Lung (tissue), 12 donors: ENCODE data around the gene GABARAP. TPM values are rescaled to one million over a fixed set of nuclear protein-coding genes. Genes with fewer than 3 reads are reported as not detected.
A peak's percentile ranks its signal among the peaks of the same experiment; 100 is the strongest.

Experiments
- ATAC-seq: fragments of 200-7000 bp; cut with Tn5 transposase; one replicate; pipeline ENCODE4 v1.9.1; 2020; ENCODE audit warnings: moderate number of reproducible peaks; ENCODE audit not compliant: insufficient read depth, low FRiP score
- DNase-seq, 3 donors: peaks; one replicate each; pipeline ENCODE4 v3.0.0-alpha.2; 2013 to 2017
- H3K27ac ChIP-seq, 2 donors: one replicate each; pipeline ENCODE4 v1.5.1; 2013; ENCODE audit warnings: mild to moderate bottlenecking in 2 of 2, moderate library complexity in 2 of 2, control low read depth in 1 of 2, inconsistent platforms in 1 of 2, low read depth in 1 of 2, low read length in 1 of 2
- H3K27me3 ChIP-seq, 3 donors: one replicate each; pipeline ENCODE4 v1.5.1; 2013; ENCODE audit warnings: low read length in 2 of 3; ENCODE audit not compliant: control insufficient read depth in 3 of 3, insufficient read depth in 3 of 3
- H3K36me3 ChIP-seq, 4 donors: one replicate each; pipeline ENCODE4 v1.5.1; 2013; ENCODE audit warnings: low read length in 4 of 4, mild to moderate bottlenecking in 1 of 4, moderate library complexity in 1 of 4; ENCODE audit not compliant: control insufficient read depth in 4 of 4, insufficient read depth in 4 of 4
- H3K4me1 ChIP-seq, 5 donors: one replicate each; pipeline ENCODE4 v1.5.1; 2013; ENCODE audit warnings: low read length in 5 of 5, mild to moderate bottlenecking in 2 of 5, moderate library complexity in 1 of 5; ENCODE audit not compliant: control insufficient read depth in 5 of 5, insufficient read depth in 5 of 5
- H3K4me3 ChIP-seq: one replicate; pipeline ENCODE4 v1.5.1; 2013; ENCODE audit warnings: mild to moderate bottlenecking, control low read depth, moderate library complexity
- H3K9ac ChIP-seq, 2 donors: one replicate each; pipeline ENCODE4 v1.5.1; 2013; ENCODE audit warnings: low read length in 2 of 2, control low read depth in 1 of 2; ENCODE audit not compliant: insufficient read depth in 1 of 2
- H3K9me3 ChIP-seq, 4 donors: one replicate each; pipeline ENCODE4 v1.5.1; 2013; ENCODE audit warnings: low read length in 3 of 4, mild to moderate bottlenecking in 1 of 4, moderate library complexity in 1 of 4; ENCODE audit not compliant: control insufficient read depth in 4 of 4, insufficient read depth in 3 of 4
- WGBS, 2 donors: extraction: QIAGEN DNeasy Blood & Tissue Kit; methylation state at CpG; one replicate each; pipeline ENCODE4 v1.1.7; 2013; 5-methylcytosine and 5-hydroxymethylcytosine counted together
- polyA plus RNA-seq, 2 donors: library from polyadenylated mRNA; stranded (reverse); fragments of 200-250 nt; gene quantifications; one replicate each; pipeline ENCODE4 v1.2.1, GENCODE V29; 2013
- total RNA-seq, 2 donors: library from RNA; depleted of rRNA in 1 of 2; stranded (reverse); fragments of >200 nt in 1 of 2; gene quantifications; one replicate each; pipeline ENCODE4 v1.2.1, GENCODE V29; 2014 to 2021
- TF ChIP-seq, protein P1 (sequence below): IDR thresholded peaks from 2 replicates; pipeline ENCODE4 v1.5.1; 2012; ENCODE audit warnings: mild to moderate bottlenecking; ENCODE audit errors: control extremely low read depth, extremely low read depth
- donor health status: control.
- donor health status: control.
- donor health status: Bipolar disorder and iron deficiency.
- donor health status: healthy.
- donor health status: DM: yes; HTN: yes; CAD: no.

GABARAP gene
- total and polyA plus RNA-seq, 4 donors, result 315 to 1,149 (median 685) TPM

DNA sequence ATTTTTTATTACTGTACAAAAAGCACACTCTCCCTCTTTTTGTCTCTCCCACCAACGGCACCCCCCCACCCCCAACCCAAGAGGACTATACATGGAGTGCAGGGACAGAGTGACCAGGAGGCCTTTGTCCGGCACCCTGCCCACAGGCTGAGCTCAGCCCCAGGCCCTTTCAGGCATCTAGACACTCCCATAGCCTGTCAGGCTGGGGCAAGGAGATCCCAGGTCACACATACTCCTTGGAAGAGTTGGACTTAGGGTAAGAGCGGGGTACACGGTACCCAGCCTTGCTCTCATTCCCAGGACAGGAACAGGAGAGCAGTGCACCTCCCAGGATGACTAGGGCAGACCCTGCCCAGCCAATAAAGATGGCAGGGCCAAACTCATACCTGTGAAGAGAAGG, 17.9 kb upstream of the GABARAP start:
- no peak overlapping the region for H3K4me3 ChIP-seq
- DNase-seq, result no peak
- ATAC-seq, result no peak
- WGBS, 2 donors, result 69 to 82% methylated on average over 4 of the region's 4 CpGs
- TF ChIP-seq, protein P1, sequence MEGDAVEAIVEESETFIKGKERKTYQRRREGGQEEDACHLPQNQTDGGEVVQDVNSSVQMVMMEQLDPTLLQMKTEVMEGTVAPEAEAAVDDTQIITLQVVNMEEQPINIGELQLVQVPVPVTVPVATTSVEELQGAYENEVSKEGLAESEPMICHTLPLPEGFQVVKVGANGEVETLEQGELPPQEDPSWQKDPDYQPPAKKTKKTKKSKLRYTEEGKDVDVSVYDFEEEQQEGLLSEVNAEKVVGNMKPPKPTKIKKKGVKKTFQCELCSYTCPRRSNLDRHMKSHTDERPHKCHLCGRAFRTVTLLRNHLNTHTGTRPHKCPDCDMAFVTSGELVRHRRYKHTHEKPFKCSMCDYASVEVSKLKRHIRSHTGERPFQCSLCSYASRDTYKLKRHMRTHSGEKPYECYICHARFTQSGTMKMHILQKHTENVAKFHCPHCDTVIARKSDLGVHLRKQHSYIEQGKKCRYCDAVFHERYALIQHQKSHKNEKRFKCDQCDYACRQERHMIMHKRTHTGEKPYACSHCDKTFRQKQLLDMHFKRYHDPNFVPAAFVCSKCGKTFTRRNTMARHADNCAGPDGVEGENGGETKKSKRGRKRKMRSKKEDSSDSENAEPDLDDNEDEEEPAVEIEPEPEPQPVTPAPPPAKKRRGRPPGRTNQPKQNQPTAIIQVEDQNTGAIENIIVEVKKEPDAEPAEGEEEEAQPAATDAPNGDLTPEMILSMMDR, result no peak
- H3K9ac ChIP-seq, result peak overlapping the region in 1 of 2 donors; percentile 31
- peaks cover 0 to 18% (median 7%) of the 10 kb centered on the region in 4 donors for H3K36me3 ChIP-seq
- no peaks in the 10 kb centered on the region for H3K9me3 ChIP-seq
- peak overlapping the region in 1 of 2 donors; percentile 79 for H3K27ac ChIP-seq
- peaks cover 0 to 11% (median 0%) of the 10 kb centered on the region in 5 donors for H3K4me1 ChIP-seq
- peaks cover 0 to 23% (median 18%) of the 10 kb centered on the region in 3 donors for H3K27me3 ChIP-seq

DNA sequence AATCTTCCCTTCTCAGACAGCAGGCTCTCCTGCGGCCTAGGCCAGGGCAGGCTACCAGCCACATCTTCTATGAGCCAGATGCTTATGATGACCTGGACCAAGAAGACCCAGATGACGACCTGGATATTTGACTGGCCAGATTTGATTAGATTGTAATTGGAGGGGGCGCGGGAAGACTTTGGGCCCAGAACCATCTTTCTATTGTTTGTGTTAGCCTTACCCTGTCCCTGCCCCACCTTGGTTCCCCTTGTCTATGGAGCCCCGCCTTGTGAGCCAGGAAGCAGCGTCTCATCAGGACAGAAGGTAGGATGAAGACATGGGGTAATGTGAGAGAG, 17.3 kb upstream of the GABARAP start:
- H3K4me3 ChIP-seq, result no peak overlapping the region
- H3K9ac ChIP-seq, result no peak overlapping the region
- H3K27me3 ChIP-seq, result peaks cover 0 to 22% (median 18%) of the 10 kb centered on the region in 3 donors
- H3K4me1 ChIP-seq, result peaks cover 0 to 11% (median 0%) of the 10 kb centered on the region in 5 donors
- H3K9me3 ChIP-seq, result no peaks in the 10 kb centered on the region
- peak overlapping the region in 1 of 2 donors; percentile 23 for H3K27ac ChIP-seq
- no peak for ATAC-seq
- DNase-seq, result no peak
- WGBS, 2 donors, result 92 to 94% methylated on average over 6 of the region's 6 CpGs
- H3K36me3 ChIP-seq, result peaks cover 0 to 23% (median 9%) of the 10 kb centered on the region in 4 donors
- TF ChIP-seq, protein P1, result no peak

DNA sequence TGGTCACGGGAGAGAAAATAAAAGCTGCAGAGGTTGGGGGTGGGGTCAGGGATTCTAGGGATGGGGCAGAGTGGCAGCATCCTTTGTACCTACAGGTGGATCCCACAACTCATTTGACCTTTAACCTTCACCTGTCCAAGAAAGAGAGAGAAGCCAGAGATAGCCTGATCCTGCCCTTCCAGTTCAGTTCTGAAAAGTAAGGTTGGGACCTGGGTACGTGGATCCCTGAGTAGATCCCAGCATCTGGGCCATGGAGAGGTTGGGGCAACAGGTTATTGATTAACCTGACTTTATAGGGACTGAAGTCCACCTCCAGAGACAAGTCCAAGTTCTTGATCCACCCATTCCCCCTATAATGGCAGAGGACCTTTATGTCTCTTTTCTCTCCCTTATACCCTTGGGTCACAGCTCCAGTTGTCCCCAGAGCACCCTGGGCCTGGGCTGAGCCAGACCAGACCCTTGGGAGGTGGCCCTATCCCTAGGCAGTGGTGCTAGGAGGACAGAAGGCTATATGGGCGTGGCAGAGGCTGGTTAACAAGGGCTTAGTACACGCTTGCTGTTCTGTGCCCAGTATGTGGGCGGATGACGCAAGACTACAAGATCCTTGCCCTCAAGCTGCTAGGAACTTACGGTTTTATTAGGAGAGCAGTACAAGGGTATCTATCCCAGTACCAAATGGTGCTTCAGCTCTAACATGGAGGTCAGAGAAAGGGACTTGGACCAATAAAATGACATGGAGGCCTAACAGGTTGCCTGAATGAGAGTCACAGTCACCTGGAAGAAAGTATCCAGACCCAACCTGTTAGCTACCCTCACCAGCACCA, 16.7 kb upstream of the GABARAP start:
- Histone ChIP-seq H3K36me3 (peaks cover 0 to 29% (median 12%) of the 10 kb centered on the region in 4 donors), H3K9me3 (no peaks in the 10 kb centered on the region), H3K4me1 (peaks cover 0 to 11% (median 0%) of the 10 kb centered on the region in 5 donors), H3K9ac (no peak overlapping the region), H3K4me3 (no peak overlapping the region), H3K27ac (peak overlapping the region in 1 of 2 donors; percentile 23), H3K27me3 (peaks cover 0 to 20% (median 18%) of the 10 kb centered on the region in 3 donors)
- 64 to 72% methylated on average over 7 of the region's 7 CpGs for WGBS, 2 donors
- DNase-seq (no peak), ATAC-seq (peak; percentile 21)
- TF ChIP-seq, protein P1, result no peak
